ENCODE data around the gene TMIE.

The TMIE gene

GRCh38 chr3:46669191-46669999 is 31.8 kb upstream of the TMIE start:
- DNase-seq = no peak

- DNase-seq = no peak
Measured at GRCh38 chr3:46670000-46670890, 30.9 kb upstream of the TMIE start.

GRCh38 chr3:46670891-46671427 is 30.2 kb upstream of the TMIE start:
- DNase-seq = no peak

DNA sequence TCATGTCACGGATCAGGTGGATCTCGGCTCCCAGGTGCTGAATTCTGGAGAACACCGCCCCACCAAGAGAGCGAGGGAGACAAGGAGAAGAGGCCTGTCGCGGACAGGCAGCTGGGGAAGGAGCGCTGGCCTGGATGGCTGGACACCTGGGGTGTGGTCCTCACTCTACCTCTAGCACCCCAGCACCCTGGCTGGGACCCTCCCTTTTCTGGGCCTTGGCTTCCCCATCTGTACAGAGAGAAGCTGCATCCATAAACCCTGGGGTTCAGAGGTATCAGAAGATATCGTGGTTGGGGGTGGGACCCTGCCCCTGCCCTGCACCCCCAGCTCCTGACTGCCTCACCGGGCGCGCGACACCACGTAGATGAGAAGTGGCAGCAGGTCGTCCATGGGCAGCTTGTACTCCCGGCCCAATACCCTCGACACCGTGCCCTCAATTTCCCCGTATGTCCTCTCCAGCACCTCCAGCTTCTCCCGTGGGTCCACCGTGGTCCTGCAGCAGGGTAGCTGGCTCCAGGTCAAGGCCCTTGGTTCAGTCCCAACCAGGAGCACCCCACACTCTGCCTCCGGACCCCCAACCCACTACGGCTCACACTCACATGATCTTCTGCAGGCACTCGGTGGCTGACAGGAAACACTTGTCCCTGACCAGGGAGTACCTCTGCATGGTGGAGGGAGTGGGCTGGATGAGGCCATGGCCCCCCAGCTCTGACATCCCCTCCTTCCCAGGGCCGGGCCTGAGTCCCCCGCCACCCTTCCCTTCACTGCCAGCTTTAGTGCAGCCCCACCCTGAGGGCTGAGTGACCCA is 29.4 kb upstream of the TMIE start:
- DNase-seq = no peak

GRCh38 chr3:46672349-46672695 is 28.9 kb upstream of the TMIE start:
- DNase-seq = no peak

GRCh38 chr3:46673151-46674030 is 27.8 kb upstream of the TMIE start:
- no peak for DNase-seq

- no peak for DNase-seq
Measured at GRCh38 chr3:46674031-46674845, 27.0 kb upstream of the TMIE start.

DNA sequence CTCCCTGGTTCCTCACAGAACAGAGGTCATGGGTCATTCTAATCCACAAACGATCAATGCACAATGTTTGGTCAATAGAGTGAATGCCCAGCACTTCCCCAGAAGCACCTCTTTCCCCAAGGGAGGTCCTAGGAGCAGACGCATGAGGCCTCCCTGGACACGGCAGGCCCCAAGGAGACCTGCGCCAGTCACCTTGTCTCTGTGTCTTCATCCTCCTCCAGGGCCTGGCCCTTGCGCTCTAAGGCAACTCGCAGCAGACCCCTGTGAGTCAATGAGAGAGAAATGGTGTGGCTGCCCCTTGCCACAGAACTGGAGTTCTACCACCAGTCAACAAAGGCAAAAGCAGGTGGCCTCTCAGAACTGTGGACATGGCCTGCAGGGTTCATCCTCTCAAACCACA is 25.8 kb upstream of the TMIE start:
- DNase-seq = no peak

DNA sequence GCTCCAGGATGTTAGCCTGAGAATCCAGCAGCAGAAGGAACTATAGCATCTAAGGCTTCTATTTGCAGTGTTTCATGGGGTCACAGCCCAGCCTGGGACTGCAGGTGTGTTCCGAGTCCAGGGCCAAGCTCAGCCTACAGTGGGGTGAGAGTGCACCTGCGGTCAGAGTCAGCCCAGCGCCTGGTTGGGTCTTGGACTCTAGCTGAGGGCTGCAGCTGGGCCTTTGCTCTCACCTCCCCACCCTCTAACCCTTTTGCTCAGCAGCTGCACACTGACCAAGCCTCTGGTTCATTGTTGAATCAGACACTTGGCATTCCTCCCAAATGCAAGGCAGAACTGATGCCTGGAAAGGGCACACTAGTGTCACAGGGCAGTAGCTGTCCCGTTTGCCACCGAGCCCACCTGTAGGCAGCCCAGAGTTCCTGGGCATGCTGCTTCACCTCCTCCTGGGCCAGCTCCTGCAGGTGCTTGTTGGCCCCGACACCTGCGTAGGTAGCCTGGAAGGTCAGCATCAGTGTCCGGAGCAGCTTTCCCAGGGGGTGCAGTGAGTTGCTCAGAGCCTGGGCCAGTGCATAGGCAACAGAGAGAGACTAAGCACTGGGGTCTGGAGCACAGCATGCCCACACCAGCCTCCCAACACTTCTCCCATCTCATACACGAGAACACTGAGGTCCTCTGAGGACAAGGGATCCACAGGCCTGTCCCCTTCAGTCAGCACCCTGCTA is 25.2 kb upstream of the TMIE start:
- DNase-seq = no peak

DNA sequence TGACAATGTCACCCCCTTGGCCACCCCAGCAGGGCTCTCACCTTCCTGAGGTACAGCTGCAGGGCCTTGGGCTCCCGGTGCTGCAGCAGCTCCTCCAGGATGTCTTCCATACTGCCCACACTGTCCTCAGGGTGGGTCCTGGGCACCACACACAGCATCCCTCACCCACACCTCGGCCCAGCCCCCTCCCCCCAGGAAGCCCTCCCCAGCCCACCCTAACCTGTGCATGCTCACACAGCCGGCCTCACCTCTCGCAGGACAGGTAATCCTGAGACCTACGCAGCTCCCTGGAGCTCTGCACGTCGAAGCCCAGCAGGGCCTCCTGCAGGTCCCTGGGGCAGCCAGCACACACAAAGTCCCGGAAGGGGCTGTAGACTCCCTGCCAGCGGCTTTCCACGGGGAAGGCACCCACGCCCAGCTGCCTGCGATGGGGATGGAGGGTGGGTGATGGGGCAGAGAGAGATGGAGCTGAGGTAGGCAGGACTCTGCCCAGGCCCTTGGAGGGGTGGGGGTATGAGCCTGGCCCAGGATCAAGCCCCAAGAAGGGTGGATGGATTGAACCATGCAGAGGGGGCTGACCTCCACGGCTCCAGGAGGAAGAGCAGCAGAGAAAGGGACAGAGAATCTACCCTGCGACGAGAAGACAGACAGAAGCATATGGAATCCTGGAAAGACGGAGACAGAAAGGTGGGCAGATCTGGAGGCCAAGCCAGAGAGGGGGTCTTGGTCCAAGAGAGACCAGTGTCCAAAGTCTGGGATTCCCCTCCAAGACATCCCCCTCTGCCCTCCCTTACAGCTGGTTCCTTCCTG is 24.4 kb upstream of the TMIE start:
- DNase-seq = no peak

DNA sequence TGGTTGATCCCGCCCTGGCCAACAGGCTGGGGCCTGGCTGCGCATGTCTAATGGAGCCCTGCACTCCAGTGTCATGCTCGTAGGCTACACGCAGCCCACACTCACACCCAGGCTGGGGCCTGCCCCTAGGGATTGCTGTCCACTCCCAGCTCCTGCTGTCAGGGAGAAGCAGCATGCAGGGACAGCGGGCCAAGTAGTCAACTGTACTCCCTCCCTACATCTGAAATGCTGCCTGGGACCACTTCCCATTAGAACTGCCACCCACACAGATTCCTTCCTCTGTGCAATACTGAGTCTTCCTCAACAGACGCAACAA is 23.8 kb upstream of the TMIE start:
- DNase-seq = no peak

- DNase-seq = no peak
Measured at GRCh38 chr3:46678280-46678679, 22.9 kb upstream of the TMIE start.

DNA sequence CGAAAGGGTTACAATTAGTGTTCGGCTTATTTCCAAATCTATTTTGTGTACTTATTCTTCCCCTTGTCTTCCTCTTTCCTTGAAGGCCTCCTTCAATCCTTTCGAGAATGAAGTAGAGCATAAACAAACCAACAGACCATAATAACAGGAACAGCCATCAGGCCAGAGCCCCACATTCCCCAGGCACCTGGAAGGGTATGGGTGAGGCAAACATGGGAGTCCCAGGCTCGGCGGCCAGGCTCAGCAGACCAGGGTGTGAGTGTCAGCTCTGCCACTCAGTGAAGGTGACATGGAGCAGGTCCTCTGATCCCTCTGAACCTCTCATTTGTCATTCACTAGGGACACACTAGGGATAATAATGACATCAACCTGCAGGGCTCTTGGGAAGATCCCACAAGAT is 21.5 kb upstream of the TMIE start:
- DNase-seq = no peak

GRCh38 chr3:46680298-46680826 is 20.8 kb upstream of the TMIE start:
- no peak for DNase-seq

- no peak for DNase-seq
Measured at GRCh38 chr3:46681387-46681786, 19.8 kb upstream of the TMIE start.

GRCh38 chr3:46681856-46682540 is 19.2 kb upstream of the TMIE start:
- DNase-seq = no peak

DNA sequence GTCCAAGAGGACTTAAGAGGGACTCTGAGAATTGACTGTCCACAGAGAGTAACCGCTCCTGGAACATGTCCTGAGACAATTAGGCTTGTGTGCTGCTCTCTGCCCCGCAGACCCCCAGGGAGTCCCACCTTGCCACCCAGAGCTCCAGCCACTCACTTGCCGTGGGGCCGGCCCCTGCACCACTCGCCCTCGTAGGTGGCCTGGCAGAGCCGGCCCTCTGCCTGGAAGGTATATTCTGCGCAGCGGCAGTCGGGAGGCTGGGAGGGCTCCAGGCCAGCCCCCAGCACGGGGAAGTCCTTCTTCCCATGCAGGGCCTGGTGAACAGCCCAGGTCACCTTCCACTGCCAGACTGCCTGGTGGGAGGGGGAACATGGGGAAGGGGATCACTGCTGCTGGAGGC is 18.2 kb upstream of the TMIE start:
- no peak for DNase-seq

GRCh38 chr3:46684891-46685290 is 16.3 kb upstream of the TMIE start:
- no peak for DNase-seq

DNA sequence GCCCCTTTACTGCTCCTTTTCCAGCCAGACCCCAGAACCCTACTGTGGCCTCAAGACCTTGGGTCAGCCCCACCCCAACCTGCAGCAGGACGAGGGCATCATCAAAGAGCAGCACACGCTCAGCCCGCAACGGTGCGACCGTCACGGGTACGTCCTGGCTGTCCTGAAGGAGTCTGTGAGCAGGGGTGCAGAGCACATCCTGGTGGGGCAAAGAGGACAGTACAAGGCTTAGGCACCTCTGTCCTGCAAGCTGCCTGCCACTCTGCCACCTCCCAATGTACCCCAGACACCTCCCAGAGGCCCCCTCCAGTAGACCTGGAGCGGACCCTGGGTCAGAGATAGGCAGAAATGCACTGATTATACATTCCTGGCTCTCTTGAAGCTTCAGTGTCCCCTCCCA is 15.7 kb upstream of the TMIE start:
- no peak for DNase-seq

Data from NCI-H510A treated with DMSO at 0.1 percent for 48 hours (cell line).